GM19351 (cell line): Measurements from ENCODE around the gene NAIF1.
A peak's percentile ranks its signal among the peaks of the same experiment; 100 is the strongest.
"Not testable (repeated sequence)": the region's sequence is repeated elsewhere in the genome, so short reads cannot be mapped to it uniquely, and the experiment has no call there.

Experiments used
- ATAC-seq: cut with Tn5 transposase; IDR thresholded peaks from one replicate; pipeline ENCODE4 v1.9.1; 2021; ENCODE audit warnings: mild to moderate bottlenecking, moderate library complexity; ENCODE audit not compliant: unreplicated experiment

The NAIF1 gene

GRCh38 chr9:128088253-128088945 lies 21.3 kb upstream of the NAIF1 start:
- ATAC-seq: no peak

GRCh38 chr9:128087262-128087661 lies 20.1 kb upstream of the NAIF1 start:
- ATAC-seq: no peak

GRCh38 chr9:128085943-128086342 lies 18.8 kb upstream of the NAIF1 start:
- no peak for ATAC-seq

GRCh38 chr9:128084746-128085145 lies 17.6 kb upstream of the NAIF1 start:
- ATAC-seq: no peak

DNA sequence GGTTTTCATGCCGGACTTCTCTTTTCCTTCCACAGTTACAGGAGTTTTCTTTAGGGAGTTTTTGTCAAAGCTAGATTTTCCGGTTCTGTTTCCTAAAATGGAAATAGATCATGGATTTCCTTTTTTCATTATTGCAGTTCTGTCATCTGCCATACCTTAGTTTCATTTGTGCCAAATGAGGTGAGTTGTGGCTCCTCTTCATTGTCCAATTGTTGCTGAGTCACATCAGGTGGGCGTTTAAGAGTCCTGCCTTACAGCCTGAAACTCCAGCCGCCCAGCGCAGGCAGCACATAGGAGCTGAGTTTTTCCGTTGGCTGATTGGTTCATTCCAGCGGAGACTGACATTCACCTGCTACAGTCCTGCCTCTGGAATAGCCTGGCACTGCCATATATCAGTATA lies 15.0 kb upstream of the NAIF1 start:
- ATAC-seq: no peak

DNA sequence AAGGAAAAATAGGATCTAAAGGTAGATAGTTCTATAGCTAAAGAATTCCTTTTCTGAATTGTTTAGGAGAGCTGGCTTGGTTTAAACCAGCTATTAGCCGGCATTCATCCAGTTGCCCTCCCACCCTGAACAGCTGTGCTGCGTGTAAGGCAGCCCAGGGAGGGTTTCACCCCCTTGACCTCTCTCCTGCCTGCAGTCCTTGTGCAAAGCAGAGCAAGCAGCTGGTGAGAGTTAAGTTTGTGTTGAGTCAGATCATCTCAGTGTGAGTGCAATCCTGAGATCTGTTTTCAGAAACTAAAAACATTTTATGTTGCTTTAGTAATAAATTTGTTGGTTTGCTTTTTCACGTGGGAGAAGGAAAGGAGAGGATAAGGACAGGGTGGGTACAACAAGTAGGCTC lies 13.9 kb upstream of the NAIF1 start:
- ATAC-seq: no peak

GRCh38 chr9:128080206-128080605 lies 13.1 kb upstream of the NAIF1 start:
- no peak for ATAC-seq

DNA sequence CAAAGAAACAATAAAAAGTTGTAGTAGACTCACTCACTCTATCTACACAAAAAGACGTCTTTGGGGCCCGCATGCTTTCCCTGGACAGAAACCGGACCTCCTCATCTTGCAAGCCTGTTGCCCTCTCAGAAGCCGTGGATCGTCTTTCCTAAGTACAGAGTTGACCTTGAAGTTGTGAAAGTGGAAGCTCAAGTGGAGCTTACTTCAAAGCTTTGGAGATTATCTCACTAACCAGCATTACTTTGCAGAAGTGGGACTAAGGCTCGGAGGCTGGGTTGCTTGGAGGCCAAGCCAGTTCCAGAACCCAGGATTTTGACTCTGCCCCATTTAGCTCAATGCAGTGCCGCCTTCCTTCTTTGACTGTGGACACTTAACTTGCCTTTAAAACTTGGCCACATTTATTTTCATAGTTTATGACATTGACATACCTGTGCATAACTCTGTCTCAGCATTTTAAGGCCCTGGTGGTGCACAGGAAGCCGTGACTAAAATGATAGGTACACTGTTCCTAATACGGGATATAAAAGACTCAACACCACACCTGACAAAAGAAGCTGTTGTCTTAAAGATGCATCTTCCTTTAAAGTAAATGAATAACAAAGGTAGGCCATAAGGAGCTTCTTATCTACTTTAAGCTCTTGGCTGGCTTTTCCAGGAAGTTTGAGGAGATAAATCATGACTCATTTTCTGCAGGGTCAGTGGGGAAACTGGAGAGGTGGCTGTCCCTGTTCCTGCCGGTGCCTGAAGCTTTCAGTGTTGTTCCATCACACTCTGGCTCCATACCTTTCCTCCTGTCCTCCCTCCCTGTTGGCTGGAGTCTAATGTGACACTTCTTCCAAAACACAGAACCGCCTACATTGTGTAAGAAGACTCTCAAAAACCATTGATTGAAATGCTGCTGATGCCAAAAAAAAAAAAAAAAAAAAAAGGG lies 11.6 kb upstream of the NAIF1 start:
- ATAC-seq: no peak

DNA sequence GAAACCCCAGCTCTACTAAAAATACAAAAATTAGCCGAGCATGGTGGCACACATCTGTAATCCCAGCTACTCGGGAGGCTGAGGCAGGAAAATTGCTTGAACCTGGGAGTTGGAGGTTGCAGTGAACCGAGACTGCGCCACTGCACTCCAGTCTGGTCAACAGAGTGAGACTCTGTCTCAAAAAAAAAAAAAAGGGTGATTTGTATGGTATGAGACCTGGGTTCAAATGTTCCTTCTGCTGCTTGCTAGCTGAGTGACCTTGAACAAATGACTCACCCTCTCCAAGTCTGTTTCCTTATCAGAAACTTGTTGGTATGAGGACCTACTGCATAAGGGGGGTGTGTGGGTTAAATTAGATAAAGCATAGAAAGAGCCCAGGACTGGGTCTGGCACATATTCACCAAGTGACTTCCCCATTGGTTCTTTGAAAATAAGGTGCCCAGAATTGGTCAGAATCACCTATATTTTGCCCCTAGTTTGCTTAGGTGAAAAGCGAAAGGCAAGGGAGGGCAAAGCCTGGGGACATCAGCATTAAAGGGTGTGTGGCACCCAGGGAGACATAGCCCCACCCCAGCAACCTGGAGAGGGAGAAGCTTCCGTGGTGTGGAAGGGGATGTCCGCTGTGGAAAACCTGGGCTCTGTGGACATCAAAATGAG lies 10.9 kb upstream of the NAIF1 start:
- ATAC-seq: no peak

GRCh38 chr9:128073253-128073886 lies 6.2 kb upstream of the NAIF1 start:
- ATAC-seq: no peak

GRCh38 chr9:128072144-128073021 lies 5.3 kb upstream of the NAIF1 start:
- ATAC-seq: no peak

DNA sequence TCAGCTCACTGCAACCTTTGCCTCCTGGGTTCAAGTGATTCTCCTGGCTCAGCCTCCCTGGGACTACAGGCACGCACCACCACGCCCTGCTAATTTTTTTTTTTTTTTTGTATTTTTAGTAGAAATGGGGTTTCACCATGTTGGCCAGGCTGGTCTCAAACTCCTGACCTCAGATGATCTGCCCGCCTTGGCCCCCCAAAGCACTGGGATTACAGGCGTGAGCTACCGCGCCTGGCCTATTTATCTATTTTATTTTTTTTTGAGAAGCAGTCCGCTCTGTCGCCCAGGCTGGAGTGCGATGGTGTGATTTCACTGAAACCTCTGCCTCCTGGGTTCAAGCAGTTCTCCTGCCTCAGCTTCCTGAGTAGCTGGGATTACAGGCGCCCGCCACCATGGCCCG lies 4.4 kb upstream of the NAIF1 start:
- not testable (repeated sequence) for ATAC-seq

DNA sequence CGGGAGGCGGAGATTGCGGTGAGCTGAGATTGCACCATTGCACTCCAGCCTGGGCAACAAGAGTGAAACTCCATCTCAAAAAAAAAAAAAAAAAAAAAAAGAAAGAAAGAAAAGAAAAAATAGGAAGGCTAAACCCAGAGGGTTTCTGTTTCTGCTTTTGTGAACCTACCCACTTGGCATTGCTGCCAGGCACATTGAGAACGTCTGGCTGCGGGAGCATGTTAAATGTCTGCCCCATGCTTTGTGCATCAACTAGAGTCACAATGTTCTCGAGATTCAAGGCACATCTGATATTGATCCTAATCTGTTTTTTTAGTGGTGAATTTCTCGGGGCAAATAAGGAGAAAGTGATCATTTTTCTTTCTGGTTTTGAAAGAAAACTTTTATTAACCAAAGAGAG lies 3.8 kb upstream of the NAIF1 start:
- no peak for ATAC-seq

DNA sequence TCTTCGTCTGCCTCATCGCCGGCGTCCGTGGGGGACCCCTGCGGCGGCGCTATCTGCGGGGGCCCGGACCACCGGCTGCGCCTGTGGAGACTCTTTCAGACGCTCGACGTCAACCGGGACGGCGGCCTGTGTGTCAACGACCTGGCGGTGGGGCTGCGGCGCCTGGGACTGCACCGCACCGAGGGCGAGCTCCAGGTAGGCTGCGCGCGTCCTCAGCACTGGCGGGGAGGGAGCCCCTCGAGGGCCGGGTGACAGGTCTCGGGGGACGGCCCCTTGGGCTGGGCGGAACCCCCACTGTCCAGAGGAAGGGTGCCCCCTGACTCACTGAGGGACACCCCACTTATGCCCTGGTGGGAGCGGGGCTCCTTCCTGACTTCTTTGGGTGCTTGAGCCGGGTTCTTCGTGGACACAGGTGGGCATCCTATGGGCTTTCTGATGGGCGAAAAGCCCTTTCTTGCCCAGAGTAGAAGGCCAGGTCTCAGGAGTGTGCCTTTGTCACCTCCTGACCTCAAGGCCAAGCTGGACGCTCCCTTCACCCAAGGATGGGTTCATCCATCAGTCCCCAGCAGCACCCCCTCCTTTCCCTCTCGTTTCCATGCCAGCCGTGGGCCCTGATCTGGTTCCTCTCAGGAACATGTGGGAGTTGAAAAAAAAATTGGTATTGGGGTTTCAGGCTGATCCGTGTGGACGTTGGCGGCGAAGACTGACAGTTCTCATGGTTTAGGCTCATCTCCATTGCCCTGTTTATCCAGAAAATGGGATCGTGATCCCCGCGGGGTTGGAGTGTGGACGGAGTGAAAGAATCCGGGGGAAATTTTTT lies 1.5 kb upstream of the NAIF1 start:
- peak; percentile 11 for ATAC-seq

GRCh38 chr9:128067645-128068385 lies 695 bp upstream of the NAIF1 start, which contains the start of gene SLC25A25:
SLC25A25 (plus strand) TSS chr9:128068232; CDS start chr9:128068320, 88 bp downstream.
- ATAC-seq: peak; percentile 71

DNA sequence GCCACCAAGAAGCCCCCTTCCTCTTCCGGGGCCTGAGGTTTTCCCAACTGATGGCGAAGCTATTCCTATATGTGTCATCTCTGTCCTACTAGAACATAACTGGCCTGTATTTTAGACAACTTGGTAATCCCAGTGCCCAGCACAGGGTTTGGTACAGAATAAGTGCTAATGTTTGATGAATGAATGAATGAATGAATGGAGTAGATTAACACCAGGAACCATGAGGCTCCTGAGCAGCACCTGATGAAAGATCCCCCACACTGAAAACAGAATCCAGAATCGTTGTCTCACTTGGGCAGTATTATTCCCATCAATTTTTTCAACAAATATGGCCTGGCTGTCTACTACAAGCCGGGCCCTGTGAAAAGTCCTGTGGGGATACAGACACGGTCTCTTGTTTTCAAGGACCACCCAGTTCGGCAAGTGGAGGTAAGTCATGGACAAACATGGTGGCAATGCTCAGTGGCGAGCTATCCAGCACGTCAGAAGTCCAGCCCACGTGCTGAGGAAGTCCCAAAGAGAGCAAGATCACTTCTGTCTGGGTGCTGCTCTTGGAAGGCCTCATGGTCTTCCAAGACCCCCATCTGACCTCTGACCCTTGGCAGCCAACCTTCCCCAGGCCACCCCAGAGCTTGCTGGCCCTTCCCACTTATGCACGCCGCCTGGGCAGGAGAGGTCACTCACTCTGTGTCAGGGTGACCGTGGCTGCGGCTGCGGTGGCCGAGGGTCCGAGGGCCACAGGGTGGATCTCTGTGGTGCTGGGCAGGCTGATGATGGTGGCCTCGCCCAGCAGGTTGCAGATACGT lies 1.0 kb downstream of the NAIF1 start:
- no peak for ATAC-seq
